Measurements from ENCODE around the gene SCN5A.

DNA sequence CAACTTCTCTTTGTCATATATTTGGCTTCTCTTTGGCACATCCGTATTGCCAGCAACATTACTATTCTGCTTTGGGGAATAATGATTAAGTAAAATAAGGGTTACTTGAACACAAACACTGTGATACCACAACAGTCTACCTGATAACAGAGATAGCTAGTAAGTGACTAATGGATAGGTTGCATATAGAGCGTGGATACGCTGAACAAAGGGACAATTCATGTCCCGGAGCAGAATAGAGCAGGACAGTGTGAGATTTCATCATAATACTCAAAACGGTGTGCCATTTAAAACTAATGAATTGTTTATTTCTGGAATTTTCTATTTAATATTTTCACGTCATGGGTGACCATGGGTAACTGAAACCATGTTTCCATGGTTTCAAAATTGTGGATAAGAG lies 54.1 kb downstream of the SCN5A start:
- no peak for TF ChIP-seq POLR2AphosphoS5 (IDR thresholded peaks at IDR 0.05)
- TF ChIP-seq, protein P1, sequence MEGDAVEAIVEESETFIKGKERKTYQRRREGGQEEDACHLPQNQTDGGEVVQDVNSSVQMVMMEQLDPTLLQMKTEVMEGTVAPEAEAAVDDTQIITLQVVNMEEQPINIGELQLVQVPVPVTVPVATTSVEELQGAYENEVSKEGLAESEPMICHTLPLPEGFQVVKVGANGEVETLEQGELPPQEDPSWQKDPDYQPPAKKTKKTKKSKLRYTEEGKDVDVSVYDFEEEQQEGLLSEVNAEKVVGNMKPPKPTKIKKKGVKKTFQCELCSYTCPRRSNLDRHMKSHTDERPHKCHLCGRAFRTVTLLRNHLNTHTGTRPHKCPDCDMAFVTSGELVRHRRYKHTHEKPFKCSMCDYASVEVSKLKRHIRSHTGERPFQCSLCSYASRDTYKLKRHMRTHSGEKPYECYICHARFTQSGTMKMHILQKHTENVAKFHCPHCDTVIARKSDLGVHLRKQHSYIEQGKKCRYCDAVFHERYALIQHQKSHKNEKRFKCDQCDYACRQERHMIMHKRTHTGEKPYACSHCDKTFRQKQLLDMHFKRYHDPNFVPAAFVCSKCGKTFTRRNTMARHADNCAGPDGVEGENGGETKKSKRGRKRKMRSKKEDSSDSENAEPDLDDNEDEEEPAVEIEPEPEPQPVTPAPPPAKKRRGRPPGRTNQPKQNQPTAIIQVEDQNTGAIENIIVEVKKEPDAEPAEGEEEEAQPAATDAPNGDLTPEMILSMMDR (IDR thresholded peaks at IDR 0.05 in 8 of 11, conservative IDR thresholded peaks at IDR 0.05 in 3 of 11) = no peak
- TF ChIP-seq POLR2A (IDR thresholded peaks at IDR 0.05) = no peak
